ENCODE data around the gene ST6GALNAC3. TPM values are rescaled to one million over a fixed set of nuclear protein-coding genes. Genes with fewer than 3 reads are reported as not detected.

The ST6GALNAC3 gene
- total RNA-seq, 2 donors from 2014 or later = 2.5 to 5.7 TPM

- intact Hi-C loops (cut with DNase I) = no loop called here
- Histone ChIP-seq H3K27ac (no peak overlapping the region), H3K4me3 (no peak overlapping the region), H3K9ac (ENCODE audit: low read depth in 2 of 2, low read length in 2 of 2) (no peak overlapping the region), H3K9me3 (no peaks in the 10 kb centered on the region), H3K27me3 (no peaks in the 10 kb centered on the region), H3K4me1 (no peaks in the 10 kb centered on the region), H3K36me3 (no peaks in the 10 kb centered on the region)
- no peak for TF ChIP-seq CTCF (IDR thresholded peaks at IDR 0.05)
- no peak for DNase-seq
These were observed 496.7 kb downstream of the ST6GALNAC3 start for GRCh38 chr1:76571248-76571647.

- H3K9me3 ChIP-seq = no peaks in the 10 kb centered on the region
- no peaks in the 10 kb centered on the region for H3K36me3 ChIP-seq
- no peak overlapping the region for H3K9ac ChIP-seq (ENCODE audit: low read depth in 2 of 2, low read length in 2 of 2)
- intact Hi-C loops (cut with DNase I) = no loop called here
- TF ChIP-seq CTCF (IDR thresholded peaks at IDR 0.05) = no peak
- no peaks in the 10 kb centered on the region for H3K4me1 ChIP-seq
- no peak overlapping the region for H3K27ac ChIP-seq
- no peak for DNase-seq
- no peaks in the 10 kb centered on the region for H3K27me3 ChIP-seq
- no peak overlapping the region for H3K4me3 ChIP-seq
These were observed 497.7 kb downstream of the ST6GALNAC3 start for GRCh38 chr1:76572229-76572628.

GRCh38 chr1:76576876-76577524 is 502.5 kb downstream of the ST6GALNAC3 start:
- no peak overlapping the region for H3K4me3 ChIP-seq
- no peak for DNase-seq
- no peak overlapping the region for H3K9ac ChIP-seq (ENCODE audit: low read depth in 2 of 2, low read length in 2 of 2)
- no peak for TF ChIP-seq CTCF (IDR thresholded peaks at IDR 0.05)
- H3K9me3 ChIP-seq = no peaks in the 10 kb centered on the region
- H3K27ac ChIP-seq = no peak overlapping the region
- intact Hi-C loops (cut with DNase I) = no loop called here
- no peaks in the 10 kb centered on the region for H3K36me3 ChIP-seq
- H3K27me3 ChIP-seq = no peaks in the 10 kb centered on the region
- no peaks in the 10 kb centered on the region for H3K4me1 ChIP-seq

GRCh38 chr1:76577525-76578185 is 503.1 kb downstream of the ST6GALNAC3 start:
- Histone ChIP-seq H3K9ac (ENCODE audit: low read depth in 2 of 2, low read length in 2 of 2) (no peak overlapping the region), H3K4me3 (no peak overlapping the region), H3K27ac (no peak overlapping the region), H3K9me3 (no peaks in the 10 kb centered on the region), H3K4me1 (no peaks in the 10 kb centered on the region), H3K36me3 (no peaks in the 10 kb centered on the region), H3K27me3 (no peaks in the 10 kb centered on the region)
- no peak for DNase-seq
- intact Hi-C loops (cut with DNase I) = no loop called here
- no peak for TF ChIP-seq CTCF (IDR thresholded peaks at IDR 0.05)

GRCh38 chr1:76580206-76580605 is 505.7 kb downstream of the ST6GALNAC3 start:
- Histone ChIP-seq H3K36me3 (no peaks in the 10 kb centered on the region), H3K9me3 (no peaks in the 10 kb centered on the region), H3K27ac (no peak overlapping the region), H3K9ac (ENCODE audit: low read depth in 2 of 2, low read length in 2 of 2) (no peak overlapping the region), H3K27me3 (no peaks in the 10 kb centered on the region), H3K4me1 (no peaks in the 10 kb centered on the region), H3K4me3 (no peak overlapping the region)
- TF ChIP-seq CTCF (IDR thresholded peaks at IDR 0.05) = no peak
- DNase-seq = no peak
- intact Hi-C loops (cut with DNase I) = no loop called here

Data from colonic mucosa (tissue), 4 donors.